ENCODE measurements around the gene SRBD1. TPM values are rescaled to one million over a fixed set of nuclear protein-coding genes. Genes with fewer than 3 reads are reported as not detected.

The SRBD1 gene
- total and polyA plus RNA-seq, 4 donors = 11.2 to 43.9 (median 19.1) TPM

DNA sequence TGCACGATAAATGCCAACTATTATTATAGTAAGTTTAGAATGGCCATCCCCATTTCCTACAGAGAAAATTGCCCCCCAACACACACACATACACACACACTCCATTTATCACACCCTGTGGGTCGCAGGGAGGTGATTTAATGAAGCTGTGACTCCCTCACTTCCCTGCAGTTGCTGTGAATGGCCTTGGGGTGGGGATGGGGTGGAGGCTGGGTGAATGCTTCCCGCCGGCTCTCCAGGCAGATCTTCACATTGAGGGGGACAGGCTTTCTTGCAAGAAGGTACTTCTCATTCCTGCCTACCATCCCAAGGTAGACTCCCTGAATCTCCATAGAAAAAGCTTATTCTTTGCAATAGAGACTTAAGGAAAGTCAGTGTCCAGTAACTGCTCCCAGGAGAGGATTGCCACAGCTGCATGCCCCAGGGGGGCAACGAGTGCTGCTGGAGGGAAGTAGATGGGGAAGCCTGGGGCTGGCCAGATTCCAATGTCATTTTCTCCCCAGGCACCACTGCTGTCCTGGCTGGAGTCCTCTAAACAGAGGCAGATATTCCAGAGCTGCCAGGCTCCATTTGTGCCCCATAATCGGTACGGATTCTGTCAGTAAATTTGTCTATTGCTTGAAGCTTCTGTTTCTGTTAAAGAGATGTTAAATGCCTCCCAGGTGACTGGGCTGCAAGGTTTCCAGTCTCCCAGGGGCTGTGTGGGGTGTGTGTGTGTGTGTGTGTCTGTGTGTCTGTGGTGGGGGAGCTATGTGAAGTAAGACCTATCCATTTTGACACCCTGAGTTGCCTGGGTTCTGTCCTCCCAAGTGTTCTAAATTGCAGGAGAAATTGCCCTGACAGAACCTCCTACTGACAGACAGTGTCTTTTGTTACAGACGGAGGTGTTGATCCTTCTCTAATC is 265.5 kb downstream of the SRBD1 start:
- no peaks in the 10 kb centered on the region for H3K9me3 ChIP-seq (ENCODE audit: control insufficient read depth, insufficient read depth, low read length)
- no peak overlapping the region for H3K4me3 ChIP-seq (ENCODE audit: low read depth, low read length)
- H3K36me3 ChIP-seq (ENCODE audit: control insufficient read depth, insufficient read depth, low read length) = no peaks in the 10 kb centered on the region
- no peaks in the 10 kb centered on the region for H3K27me3 ChIP-seq (ENCODE audit: control insufficient read depth, insufficient read depth, low read length)
- H3K27ac ChIP-seq (ENCODE audit: low read depth, low read length) = no peak overlapping the region
- 22% methylated on average over 3 of the region's 8 CpGs for WGBS (ENCODE audit: insufficient coverage)
- no peak for DNase-seq (ENCODE audit: low read depth in 4 of 6, low spot score in 6 of 6)
- no peaks in the 10 kb centered on the region for H3K4me1 ChIP-seq (ENCODE audit: control insufficient read depth, insufficient read depth, low read length)

DNA sequence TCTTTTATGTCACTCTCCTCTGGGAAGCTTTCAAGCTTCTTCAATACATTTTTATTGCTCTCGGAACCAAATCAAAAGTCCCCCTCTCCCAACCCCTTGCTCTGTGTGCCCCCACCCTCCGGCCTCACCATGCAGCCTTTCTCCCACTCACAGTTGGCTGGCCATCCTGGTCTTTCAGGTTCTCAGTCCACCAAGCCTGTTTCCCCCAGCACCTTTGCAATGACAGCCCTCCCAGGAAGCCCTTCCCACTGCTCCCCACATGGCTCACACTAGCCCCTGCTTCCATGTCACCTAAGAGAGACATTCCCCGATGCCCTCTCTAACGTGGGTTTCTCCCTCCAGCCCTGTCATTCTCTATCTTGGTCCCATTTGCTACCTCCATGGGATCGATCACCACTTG is 266.6 kb downstream of the SRBD1 start:
- Histone ChIP-seq H3K4me3 (ENCODE audit: low read depth, low read length) (no peak overlapping the region), H3K27me3 (ENCODE audit: control insufficient read depth, insufficient read depth, low read length) (no peaks in the 10 kb centered on the region), H3K36me3 (ENCODE audit: control insufficient read depth, insufficient read depth, low read length) (no peaks in the 10 kb centered on the region), H3K27ac (ENCODE audit: low read depth, low read length) (no peak overlapping the region), H3K9me3 (ENCODE audit: control insufficient read depth, insufficient read depth, low read length) (no peaks in the 10 kb centered on the region), H3K4me1 (ENCODE audit: control insufficient read depth, insufficient read depth, low read length) (no peaks in the 10 kb centered on the region)
- no peak for DNase-seq (ENCODE audit: low read depth in 4 of 6, low spot score in 6 of 6)
- WGBS (ENCODE audit: insufficient coverage) = 74% methylated on average over 4 of the region's 5 CpGs

DNA sequence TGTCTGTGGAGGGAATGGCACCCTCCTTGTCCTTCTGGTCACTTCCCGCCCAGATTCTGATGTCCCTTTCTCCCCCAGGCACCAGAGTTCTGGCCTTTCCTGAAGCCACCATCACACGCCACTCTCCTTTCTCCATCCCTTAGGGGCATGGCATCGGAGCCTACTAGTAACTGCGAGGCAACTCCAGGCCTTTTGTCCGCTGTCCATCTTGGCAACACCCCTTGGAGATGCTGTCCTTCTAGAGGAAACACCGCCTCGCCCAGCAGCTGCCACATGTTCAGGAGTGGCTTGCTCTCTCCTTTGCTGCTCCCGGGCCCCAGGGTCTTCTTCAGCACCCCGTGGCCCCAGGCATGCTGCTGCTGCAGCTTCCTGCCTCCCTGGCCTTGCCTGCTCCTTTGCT is 267.0 kb downstream of the SRBD1 start:
- Histone ChIP-seq H3K27me3 (ENCODE audit: control insufficient read depth, insufficient read depth, low read length) (no peaks in the 10 kb centered on the region), H3K4me3 (ENCODE audit: low read depth, low read length) (no peak overlapping the region), H3K9me3 (ENCODE audit: control insufficient read depth, insufficient read depth, low read length) (no peaks in the 10 kb centered on the region), H3K36me3 (ENCODE audit: control insufficient read depth, insufficient read depth, low read length) (no peaks in the 10 kb centered on the region), H3K4me1 (ENCODE audit: control insufficient read depth, insufficient read depth, low read length) (no peaks in the 10 kb centered on the region), H3K27ac (ENCODE audit: low read depth, low read length) (no peak overlapping the region)
- no peak for DNase-seq (ENCODE audit: low read depth in 4 of 6, low spot score in 6 of 6)
- WGBS (ENCODE audit: insufficient coverage) = 72% methylated on average over 9 of the region's 9 CpGs

DNA sequence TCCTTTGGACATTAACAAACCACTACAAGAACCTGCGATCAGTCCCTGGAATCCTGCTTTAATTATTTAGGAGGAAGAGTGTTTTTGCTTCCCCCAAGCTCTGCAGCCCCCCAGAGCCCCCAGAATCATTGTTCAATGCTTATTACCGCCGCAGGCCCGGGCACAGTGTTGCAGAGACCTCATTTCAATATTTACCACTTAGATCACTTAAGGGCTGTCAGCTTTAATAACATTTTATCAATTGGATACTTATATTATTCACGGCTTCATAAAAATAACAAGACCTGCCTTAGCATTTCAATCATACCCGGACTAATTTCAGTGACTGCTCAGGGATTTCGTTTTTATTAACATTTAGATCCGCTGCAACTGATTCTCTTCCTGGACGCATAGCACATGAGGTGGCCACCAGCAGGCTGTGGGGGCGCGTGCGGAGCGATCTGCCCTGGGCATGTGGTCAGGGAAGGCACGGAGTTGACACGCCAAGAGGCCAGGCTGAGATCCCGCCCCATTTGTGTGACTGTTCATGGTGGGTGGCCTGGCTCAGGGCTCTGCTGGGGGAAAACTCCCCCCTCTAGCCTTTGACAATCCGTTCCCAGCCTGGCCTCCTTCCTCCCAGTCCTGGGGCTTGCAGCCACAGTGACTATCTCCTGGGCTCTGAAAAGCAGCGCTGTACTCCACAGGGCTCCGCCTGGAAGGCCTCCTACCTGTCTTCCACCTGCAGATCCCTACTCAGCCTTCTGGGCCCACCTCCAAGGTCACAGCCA is 267.6 kb downstream of the SRBD1 start:
- no peaks in the 10 kb centered on the region for H3K27me3 ChIP-seq (ENCODE audit: control insufficient read depth, insufficient read depth, low read length)
- no peaks in the 10 kb centered on the region for H3K9me3 ChIP-seq (ENCODE audit: control insufficient read depth, insufficient read depth, low read length)
- WGBS (ENCODE audit: insufficient coverage) = 72% methylated on average over 10 of the region's 19 CpGs
- no peak overlapping the region for H3K4me3 ChIP-seq (ENCODE audit: low read depth, low read length)
- H3K4me1 ChIP-seq (ENCODE audit: control insufficient read depth, insufficient read depth, low read length) = no peaks in the 10 kb centered on the region
- H3K36me3 ChIP-seq (ENCODE audit: control insufficient read depth, insufficient read depth, low read length) = no peaks in the 10 kb centered on the region
- H3K27ac ChIP-seq (ENCODE audit: low read depth, low read length) = no peak overlapping the region
- DNase-seq (ENCODE audit: low read depth in 4 of 6, low spot score in 6 of 6) = peak in 1 of 6 donors; percentile 60

DNA sequence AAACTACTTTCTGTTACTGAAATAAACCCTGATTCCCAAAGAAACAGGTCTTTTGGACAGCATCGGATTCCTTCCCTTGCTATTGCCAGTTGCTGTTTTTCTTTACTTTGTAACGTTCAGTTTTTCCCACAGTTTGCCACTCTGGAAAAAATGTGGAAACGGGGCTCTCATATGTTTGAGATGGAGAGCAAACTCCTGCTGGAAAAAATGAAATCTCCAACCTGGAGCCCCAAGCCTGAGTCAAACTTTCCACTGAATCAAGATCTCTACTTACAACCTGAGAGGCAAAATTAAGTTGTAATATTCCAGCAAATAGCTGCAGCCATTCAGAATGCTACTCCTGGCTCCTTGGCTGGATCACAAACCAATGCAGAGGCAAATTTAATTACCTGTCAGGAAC is 270.7 kb downstream of the SRBD1 start:
- no peak overlapping the region for H3K27ac ChIP-seq (ENCODE audit: low read depth, low read length)

DNA sequence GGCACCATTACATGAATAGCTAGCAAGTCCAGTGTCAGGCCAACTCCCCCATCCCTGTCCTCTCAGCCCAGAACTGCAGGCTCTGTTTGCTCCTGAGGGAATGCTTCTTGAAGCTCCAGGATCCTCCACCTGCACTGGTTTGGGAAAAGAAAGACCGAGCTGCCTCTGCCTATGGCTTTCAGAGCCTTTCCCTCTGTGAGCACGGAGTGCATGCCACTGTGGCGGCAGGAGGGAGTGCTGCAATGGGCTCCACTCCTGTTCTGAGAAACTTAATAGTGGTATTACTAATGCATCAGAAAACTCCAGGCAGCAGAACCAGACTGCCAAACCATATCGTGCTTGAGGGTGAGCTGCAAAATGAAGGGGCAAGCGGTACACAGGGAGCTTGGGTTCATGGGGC is 271.8 kb downstream of the SRBD1 start:
- Histone ChIP-seq H3K36me3 (ENCODE audit: control insufficient read depth, insufficient read depth, low read length) (no peaks in the 10 kb centered on the region), H3K4me3 (ENCODE audit: low read depth, low read length) (no peak overlapping the region), H3K4me1 (ENCODE audit: control insufficient read depth, insufficient read depth, low read length) (no peaks in the 10 kb centered on the region), H3K27me3 (ENCODE audit: control insufficient read depth, insufficient read depth, low read length) (no peaks in the 10 kb centered on the region), H3K27ac (ENCODE audit: low read depth, low read length) (no peak overlapping the region), H3K9me3 (ENCODE audit: control insufficient read depth, insufficient read depth, low read length) (no peaks in the 10 kb centered on the region)
- DNase-seq (ENCODE audit: low read depth in 4 of 6, low spot score in 6 of 6) = no peak
- 100% methylated on average over 3 of the region's 5 CpGs for WGBS (ENCODE audit: insufficient coverage)

More for the DNA sequence above, 270.7 kb downstream of the SRBD1 start:
- no peaks in the 10 kb centered on the region for H3K9me3 ChIP-seq (ENCODE audit: control insufficient read depth, insufficient read depth, low read length)
- 100% methylated on average over 1 of the region's 3 CpGs for WGBS (ENCODE audit: insufficient coverage)
- H3K36me3 ChIP-seq (ENCODE audit: control insufficient read depth, insufficient read depth, low read length) = no peaks in the 10 kb centered on the region
- H3K4me1 ChIP-seq (ENCODE audit: control insufficient read depth, insufficient read depth, low read length) = no peaks in the 10 kb centered on the region
- DNase-seq (ENCODE audit: low read depth in 4 of 6, low spot score in 6 of 6) = no peak
- H3K4me3 ChIP-seq (ENCODE audit: low read depth, low read length) = no peak overlapping the region
- no peaks in the 10 kb centered on the region for H3K27me3 ChIP-seq (ENCODE audit: control insufficient read depth, insufficient read depth, low read length)

Small RNA genes lying within 50 kb of the gene (small RNA-seq; reads per million reads assigned to genes)
- not detected for gene RN7SL414P (ENCODE audit: low replicate concordance)

Other genes starting within 250 kb of the SRBD1 start
- gene PRKCE, start 40.4 kb upstream of the SRBD1 start, total RNA-seq = 10 to 100 TPM; 22.9 to 48.5 TPM
- gene PRKCE, start 40.4 kb upstream of the SRBD1 start, polyA plus RNA-seq (ENCODE audit: insufficient read length in 2 of 2) = 10 to 100 TPM; 35.5 to 39.4 TPM